ENCODE results near the gene HERC2.

HERC2 gene

GRCh38 chr15:28079313-28079969, 242.5 kb downstream of the HERC2 start:
- no peak overlapping the region for H3K4me3 ChIP-seq (ENCODE audit: low read depth, low read length)
- no peak for TF ChIP-seq CTCF (IDR thresholded peaks at IDR 0.05; ENCODE audit: low read depth, low read length, missing control alignments)
- DNase-seq (ENCODE audit: low read depth), result no peak
- in situ Hi-C loops (cut with HindIII; ENCODE audit: low sequenced_read_pairs), result no loop called here

GRCh38 chr15:28078191-28078719, 243.7 kb downstream of the HERC2 start:
- in situ Hi-C loops (cut with HindIII; ENCODE audit: low sequenced_read_pairs), result no loop called here
- TF ChIP-seq CTCF (IDR thresholded peaks at IDR 0.05; ENCODE audit: low read depth, low read length, missing control alignments), result no peak
- no peak for DNase-seq (ENCODE audit: low read depth)
- no peak overlapping the region for H3K4me3 ChIP-seq (ENCODE audit: low read depth, low read length)

DNA sequence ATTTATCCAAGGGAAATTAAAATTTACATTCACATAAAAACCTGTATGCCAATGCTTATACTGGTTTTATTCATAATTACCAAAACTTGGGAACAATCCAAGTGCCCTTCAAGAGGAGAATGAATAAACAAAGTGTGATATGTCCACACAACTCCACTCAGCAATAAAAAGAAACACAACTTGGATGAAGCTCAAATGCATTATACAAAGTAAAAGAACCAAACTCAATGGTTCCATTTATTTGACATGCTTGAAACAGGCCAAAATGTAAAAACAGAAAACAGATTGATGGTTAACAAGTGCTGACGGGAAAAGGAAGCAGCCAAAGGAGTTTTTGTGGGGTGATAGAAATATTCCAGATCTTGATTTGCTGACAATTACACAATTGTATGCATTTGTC, 246.4 kb downstream of the HERC2 start:
- no peak for TF ChIP-seq CTCF (IDR thresholded peaks at IDR 0.05; ENCODE audit: low read depth, low read length, missing control alignments)
- in situ Hi-C loops (cut with HindIII; ENCODE audit: low sequenced_read_pairs), result no loop called here
- DNase-seq (ENCODE audit: low read depth), result no peak

GRCh38 chr15:28068930-28069329, 253.0 kb downstream of the HERC2 start:
- in situ Hi-C loops (cut with HindIII; ENCODE audit: low sequenced_read_pairs), result no loop called here
- DNase-seq (ENCODE audit: low read depth), result no peak
- TF ChIP-seq CTCF (IDR thresholded peaks at IDR 0.05; ENCODE audit: low read depth, low read length, missing control alignments), result no peak
- H3K4me3 ChIP-seq (ENCODE audit: low read depth, low read length), result no peak overlapping the region

More for the DNA sequence above, 246.4 kb downstream of the HERC2 start:
- no peak overlapping the region for H3K4me3 ChIP-seq (ENCODE audit: low read depth, low read length)

GRCh38 chr15:28066231-28066630, 255.7 kb downstream of the HERC2 start:
- TF ChIP-seq CTCF (IDR thresholded peaks at IDR 0.05; ENCODE audit: low read depth, low read length, missing control alignments), result no peak
- H3K4me3 ChIP-seq (ENCODE audit: low read depth, low read length), result no peak overlapping the region
- in situ Hi-C loops (cut with HindIII; ENCODE audit: low sequenced_read_pairs), result no loop called here
- no peak for DNase-seq (ENCODE audit: low read depth)

Measured in astrocyte of the cerebellum (primary cell).